Endodermal cell (in vitro differentiated cells): ENCODE data around the gene LIX1. TPM values are rescaled to one million over a fixed set of nuclear protein-coding genes. Genes with fewer than 3 reads are reported as not detected.

Experiments used
- DNase-seq: peaks from one replicate; pipeline ENCODE4 v3.0.0-alpha.2; 2017
- H3K27ac ChIP-seq: 2 replicates; pipeline ENCODE4 v1.5.1; 2013; ENCODE audit warnings: mild to moderate bottlenecking, low read depth, low read length, moderate library complexity
- H3K27me3 ChIP-seq: 2 replicates; pipeline ENCODE4 v1.6.1; 2013; ENCODE audit warnings: mild to moderate bottlenecking, low read length, moderate library complexity; ENCODE audit not compliant: insufficient read depth, control insufficient read depth, poor library complexity, severe bottlenecking
- H3K36me3 ChIP-seq: 2 replicates; pipeline ENCODE4 v1.7.0; 2013; ENCODE audit warnings: mild to moderate bottlenecking, low read length, moderate library complexity; ENCODE audit not compliant: control insufficient read depth, insufficient read depth
- H3K4me1 ChIP-seq: one replicate; pipeline ENCODE4 v1.7.0; 2013; ENCODE audit warnings: low read length; ENCODE audit not compliant: control insufficient read depth, insufficient read depth
- H3K4me3 ChIP-seq: 2 replicates; pipeline ENCODE4 v1.5.1; 2013; ENCODE audit warnings: mild to moderate bottlenecking, low read length, moderate library complexity
- H3K9ac ChIP-seq: 2 replicates; pipeline ENCODE4 v1.6.1; 2013; ENCODE audit warnings: mild to moderate bottlenecking, low read length, moderate library complexity; ENCODE audit not compliant: poor library complexity, severe bottlenecking; ENCODE audit errors: extremely low read depth
- H3K9me3 ChIP-seq: 2 replicates; pipeline ENCODE4 v1.6.1; 2013; ENCODE audit warnings: mild to moderate bottlenecking, low read length, moderate library complexity; ENCODE audit not compliant: control insufficient read depth
- H3K27ac Mint-ChIP-seq: 2 replicates; pipeline ENCODE4 v1.8.0; 2020; ENCODE audit warnings: mixed read lengths
- H3K27me3 Mint-ChIP-seq: 2 replicates; pipeline ENCODE4 v1.8.0; 2021; ENCODE audit warnings: mild to moderate bottlenecking, mixed read lengths; ENCODE audit not compliant: insufficient read depth
- H3K36me3 Mint-ChIP-seq: 2 replicates; pipeline ENCODE4 v1.8.0; 2020; ENCODE audit warnings: low read depth, mixed read lengths
- H3K4me1 Mint-ChIP-seq: 2 replicates; pipeline ENCODE4 v1.8.0; 2020; ENCODE audit warnings: mixed read lengths
- H3K4me3 Mint-ChIP-seq: 2 replicates; pipeline ENCODE4 v1.8.0; 2020; ENCODE audit warnings: mild to moderate bottlenecking, moderate library complexity, mixed read lengths
- H3K9me3 Mint-ChIP-seq: 2 replicates; pipeline ENCODE4 v1.8.0; 2020; ENCODE audit warnings: mild to moderate bottlenecking, mixed read lengths
- CTCF ChIP-seq: fragments of 200-600 bp; sonication (generic); conservative IDR thresholded peaks from 2 replicates; pipeline ENCODE4 v1.5.0; 2021; ENCODE audit warnings: antibody characterized with exemption, mild to moderate bottlenecking
- WGBS, 2 experiments: methylation state at CpG; one replicate each; pipeline versions ENCODE4 v1.1.5 to v1.1.7; 2013; ENCODE audit warnings: missing lambda C conversion rate in 2 of 2, mixed read lengths in 1 of 2; ENCODE audit not compliant: insufficient coverage in 1 of 2, insufficient read length in 1 of 2; 5-methylcytosine and 5-hydroxymethylcytosine counted together
- total RNA-seq, 2 donors: library from RNA; stranded (reverse); fragmentation: NEBNext Ultra II Directional in 1 of 2; extraction: Animal tissue kit (Norgen Biotek cat#: 25700) in 1 of 2; gene quantifications; 2 replicates in 1 of 2; 3 replicates in 1 of 2; pipeline ENCODE4 v1.2.1, GENCODE V29; 2021

LIX1 gene
- total RNA-seq, 2 donors from 2014 or later, result 0.09 to 0.15 TPM

- no peak overlapping the region for H3K4me3 ChIP-seq
- TF ChIP-seq CTCF, result no peak
- Mint-ChIP-seq H3K9me3 (no peaks in the 10 kb centered on the region), H3K27me3 (no peaks in the 10 kb centered on the region), H3K4me1 (peaks cover 2% of the 10 kb centered on the region), H3K27ac (no peak overlapping the region), H3K36me3 (no peaks in the 10 kb centered on the region), H3K4me3 (no peak overlapping the region)
- H3K9ac ChIP-seq, result no peak overlapping the region
- no peaks in the 10 kb centered on the region for H3K9me3 ChIP-seq
- DNase-seq, result no peak
- H3K36me3 ChIP-seq, result no peaks in the 10 kb centered on the region
- 86 to 100% methylated on average over 2 of the region's 2 CpGs for WGBS, 2 experiments
- no peak overlapping the region for H3K27ac ChIP-seq
- H3K4me1 ChIP-seq, result no peaks in the 10 kb centered on the region
- no peaks in the 10 kb centered on the region for H3K27me3 ChIP-seq
Observed at GRCh38 chr5:97120195-97120594, 22.2 kb downstream of the LIX1 start.

GRCh38 chr5:97119007-97119390 lies 23.4 kb downstream of the LIX1 start:
- Mint-ChIP-seq H3K36me3 (no peaks in the 10 kb centered on the region), H3K27me3 (no peaks in the 10 kb centered on the region), H3K4me1 (no peaks in the 10 kb centered on the region), H3K9me3 (no peaks in the 10 kb centered on the region), H3K4me3 (no peak overlapping the region), H3K27ac (no peak overlapping the region)
- no peak overlapping the region for H3K9ac ChIP-seq
- no peak overlapping the region for H3K27ac ChIP-seq
- no peak overlapping the region for H3K4me3 ChIP-seq
- H3K4me1 ChIP-seq, result no peaks in the 10 kb centered on the region
- no peaks in the 10 kb centered on the region for H3K9me3 ChIP-seq
- no peak for TF ChIP-seq CTCF
- no peak for DNase-seq
- H3K36me3 ChIP-seq, result no peaks in the 10 kb centered on the region
- WGBS, 2 experiments, result 90 to 92% methylated on average over 1 to 2 of the region's 2 CpGs
- no peaks in the 10 kb centered on the region for H3K27me3 ChIP-seq

GRCh38 chr5:97118261-97119006 lies 24.0 kb downstream of the LIX1 start:
- Mint-ChIP-seq H3K4me1 (no peaks in the 10 kb centered on the region), H3K27me3 (no peaks in the 10 kb centered on the region), H3K27ac (no peak overlapping the region), H3K36me3 (no peaks in the 10 kb centered on the region), H3K9me3 (no peaks in the 10 kb centered on the region), H3K4me3 (no peak overlapping the region)
- no peak overlapping the region for H3K27ac ChIP-seq
- H3K27me3 ChIP-seq, result no peaks in the 10 kb centered on the region
- no peaks in the 10 kb centered on the region for H3K4me1 ChIP-seq
- no peak for DNase-seq
- H3K9ac ChIP-seq, result no peak overlapping the region
- no peak overlapping the region for H3K4me3 ChIP-seq
- no peaks in the 10 kb centered on the region for H3K9me3 ChIP-seq
- no peak for TF ChIP-seq CTCF
- 89 to 93% methylated on average over 1 to 2 of the region's 2 CpGs for WGBS, 2 experiments
- no peaks in the 10 kb centered on the region for H3K36me3 ChIP-seq
